C4-2B (cell line): Measurements from ENCODE around the gene PADI4.

Experiments
- H3K27ac ChIP-seq: fragments of 450-650 bp; 2 replicates; pipeline ENCODE4 v1.5.1; 2017
- ZFX ChIP-seq: fragments of 450-650 bp; IDR thresholded peaks from 2 replicates; pipeline ENCODE4 v1.6.1; 2017
- TF ChIP-seq, protein P1 (sequence below): fragments of 450-650 bp; conservative IDR thresholded peaks from 2 replicates; pipeline ENCODE4 v1.5.1; 2017; ENCODE audit warnings: mild to moderate bottlenecking

PADI4 gene

DNA sequence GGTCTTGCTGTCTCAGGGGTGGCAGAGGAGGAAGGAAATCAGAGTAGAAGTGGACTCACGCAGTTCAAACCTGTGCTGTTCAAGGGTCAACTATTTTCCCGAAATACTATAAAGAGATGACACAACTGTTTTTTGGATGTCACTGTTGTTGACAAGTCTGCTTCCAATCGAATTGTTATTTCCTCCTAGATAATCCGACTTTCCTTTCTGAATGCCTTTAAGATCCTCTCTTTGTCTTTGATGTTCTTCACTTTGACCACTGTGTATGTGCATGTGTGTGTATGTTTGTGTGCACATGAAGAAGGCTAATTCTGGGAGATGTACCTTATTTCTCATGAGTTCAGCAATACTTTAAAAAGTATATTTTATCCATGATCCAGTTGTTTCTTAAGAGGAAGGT is 21.6 kb downstream of the PADI4 start:
- TF ChIP-seq ZFX = no peak
- TF ChIP-seq, protein P1, sequence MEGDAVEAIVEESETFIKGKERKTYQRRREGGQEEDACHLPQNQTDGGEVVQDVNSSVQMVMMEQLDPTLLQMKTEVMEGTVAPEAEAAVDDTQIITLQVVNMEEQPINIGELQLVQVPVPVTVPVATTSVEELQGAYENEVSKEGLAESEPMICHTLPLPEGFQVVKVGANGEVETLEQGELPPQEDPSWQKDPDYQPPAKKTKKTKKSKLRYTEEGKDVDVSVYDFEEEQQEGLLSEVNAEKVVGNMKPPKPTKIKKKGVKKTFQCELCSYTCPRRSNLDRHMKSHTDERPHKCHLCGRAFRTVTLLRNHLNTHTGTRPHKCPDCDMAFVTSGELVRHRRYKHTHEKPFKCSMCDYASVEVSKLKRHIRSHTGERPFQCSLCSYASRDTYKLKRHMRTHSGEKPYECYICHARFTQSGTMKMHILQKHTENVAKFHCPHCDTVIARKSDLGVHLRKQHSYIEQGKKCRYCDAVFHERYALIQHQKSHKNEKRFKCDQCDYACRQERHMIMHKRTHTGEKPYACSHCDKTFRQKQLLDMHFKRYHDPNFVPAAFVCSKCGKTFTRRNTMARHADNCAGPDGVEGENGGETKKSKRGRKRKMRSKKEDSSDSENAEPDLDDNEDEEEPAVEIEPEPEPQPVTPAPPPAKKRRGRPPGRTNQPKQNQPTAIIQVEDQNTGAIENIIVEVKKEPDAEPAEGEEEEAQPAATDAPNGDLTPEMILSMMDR = no peak
- no peak overlapping the region for H3K27ac ChIP-seq

DNA sequence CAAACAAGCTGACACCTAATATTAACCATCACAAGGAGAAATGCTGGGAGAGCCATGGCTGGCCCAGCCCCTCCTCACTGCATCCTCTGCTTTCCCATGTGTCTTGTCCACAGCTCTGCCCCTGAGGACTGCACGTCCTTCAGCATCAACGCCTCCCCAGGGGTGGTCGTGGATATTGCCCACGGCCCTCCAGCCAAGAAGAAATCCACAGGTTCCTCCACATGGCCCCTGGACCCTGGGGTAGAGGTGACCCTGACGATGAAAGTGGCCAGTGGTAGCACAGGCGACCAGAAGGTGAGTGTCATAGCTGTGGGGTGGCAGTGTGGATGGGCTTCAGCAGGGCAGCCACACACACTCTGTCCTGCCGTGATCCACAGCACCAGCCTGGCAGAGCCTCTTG is 22.9 kb downstream of the PADI4 start:
- TF ChIP-seq ZFX = no peak
- TF ChIP-seq, protein P1 = no peak
- H3K27ac ChIP-seq = no peak overlapping the region

DNA sequence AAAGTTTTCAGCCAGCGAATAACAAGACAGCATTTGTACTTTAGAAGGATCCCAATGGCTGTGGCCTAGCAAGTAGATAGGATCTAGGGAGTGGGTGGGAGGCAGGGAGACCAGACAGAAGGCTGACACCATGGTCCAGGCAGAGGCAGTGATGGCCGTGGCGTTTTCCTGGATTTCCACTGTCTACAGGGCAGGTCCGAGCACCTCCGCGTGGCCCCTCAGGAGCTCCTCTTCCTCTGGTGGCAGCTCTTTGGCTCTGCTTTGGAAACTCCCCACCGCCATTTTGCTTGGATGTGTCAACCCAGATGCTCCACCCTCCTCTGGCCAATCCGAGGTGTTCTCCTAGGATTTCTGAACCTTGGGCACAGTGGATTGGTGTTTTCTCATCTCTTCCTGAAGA is 25.1 kb downstream of the PADI4 start:
- H3K27ac ChIP-seq = no peak overlapping the region
- no peak for TF ChIP-seq ZFX
- TF ChIP-seq, protein P1 = no peak

DNA sequence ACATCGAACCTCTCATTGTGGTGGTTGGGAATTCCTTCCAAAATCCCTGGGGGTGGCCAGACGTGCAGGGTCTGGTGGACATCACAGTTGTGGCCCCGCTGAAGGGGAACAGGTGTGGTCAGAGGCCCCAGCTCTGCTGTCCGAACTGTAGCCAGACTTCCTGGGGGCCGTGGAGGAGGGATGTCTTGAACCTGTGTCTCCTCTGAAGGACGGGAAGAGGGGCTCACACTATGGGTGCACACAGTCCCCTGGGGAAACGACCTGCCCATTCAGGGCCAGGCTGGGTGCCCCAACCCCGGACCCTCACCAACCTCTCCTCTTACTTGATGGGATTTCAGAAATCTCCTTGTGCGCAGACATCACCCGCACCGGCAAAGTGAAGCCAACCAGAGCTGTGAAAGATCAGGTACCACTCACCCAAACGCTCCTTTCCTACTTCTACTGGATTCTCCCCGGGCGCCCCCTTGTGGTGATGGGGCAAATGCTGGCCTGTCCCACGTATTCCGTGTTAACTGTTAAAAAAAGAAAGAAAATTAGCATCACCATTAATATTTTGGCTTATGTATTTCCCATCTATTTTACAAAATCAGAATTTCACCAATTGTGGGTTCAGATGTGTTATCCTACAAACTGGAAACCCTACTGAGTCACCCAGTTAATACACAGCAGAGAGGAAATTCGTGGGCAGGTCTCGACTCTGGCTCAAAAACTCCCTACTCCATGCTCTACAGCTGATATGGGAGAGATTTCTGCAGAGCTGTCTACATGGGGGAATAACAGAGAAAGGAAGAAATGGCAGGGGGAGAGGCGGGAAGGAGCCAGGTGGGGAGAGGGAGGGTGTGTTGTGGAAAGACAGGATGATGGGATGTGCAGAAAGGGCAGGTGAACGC is 28.1 kb downstream of the PADI4 start:
- TF ChIP-seq, protein P1 = peak; percentile 83
- TF ChIP-seq ZFX = no peak
- H3K27ac ChIP-seq = no peak overlapping the region

DNA sequence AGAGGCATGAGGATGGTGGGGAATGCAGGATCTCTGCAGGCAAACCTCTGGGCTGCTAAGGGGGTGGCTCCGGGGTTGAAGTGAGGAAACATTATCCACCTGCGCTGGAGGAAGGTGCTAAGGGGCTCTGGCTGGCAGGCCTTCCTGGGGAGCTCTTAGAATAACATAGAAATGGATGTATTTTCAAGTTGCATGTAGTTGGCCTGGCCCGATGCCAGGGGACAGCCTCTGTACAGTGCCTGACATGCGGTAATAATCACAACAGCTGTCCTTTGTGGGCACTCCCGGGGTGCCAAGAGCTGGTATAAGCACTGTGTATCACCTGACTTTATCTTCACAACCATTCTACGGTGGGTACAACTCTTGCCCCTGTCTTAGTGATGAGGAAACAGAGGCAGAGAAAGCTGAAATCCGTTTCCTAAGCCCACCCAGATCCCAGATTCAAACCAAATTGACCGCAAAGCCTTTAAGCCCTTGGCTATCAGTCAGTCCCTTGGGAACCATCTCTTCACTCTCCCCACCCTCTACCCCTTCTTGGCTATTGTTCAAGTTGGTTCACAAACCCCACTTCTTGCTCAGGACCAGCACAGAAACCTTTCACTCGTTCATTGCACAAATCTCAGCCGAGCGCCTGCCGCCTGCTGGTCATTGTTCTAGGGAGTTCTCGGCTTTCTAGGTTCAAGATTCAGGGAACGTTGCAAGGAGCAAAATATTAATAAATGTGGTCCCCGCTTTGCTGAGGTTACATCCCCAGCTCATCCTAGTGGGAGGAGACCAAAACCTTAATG is 30.9 kb downstream of the PADI4 start:
- H3K27ac ChIP-seq = no peak overlapping the region
- TF ChIP-seq, protein P1 = no peak
- no peak for TF ChIP-seq ZFX

DNA sequence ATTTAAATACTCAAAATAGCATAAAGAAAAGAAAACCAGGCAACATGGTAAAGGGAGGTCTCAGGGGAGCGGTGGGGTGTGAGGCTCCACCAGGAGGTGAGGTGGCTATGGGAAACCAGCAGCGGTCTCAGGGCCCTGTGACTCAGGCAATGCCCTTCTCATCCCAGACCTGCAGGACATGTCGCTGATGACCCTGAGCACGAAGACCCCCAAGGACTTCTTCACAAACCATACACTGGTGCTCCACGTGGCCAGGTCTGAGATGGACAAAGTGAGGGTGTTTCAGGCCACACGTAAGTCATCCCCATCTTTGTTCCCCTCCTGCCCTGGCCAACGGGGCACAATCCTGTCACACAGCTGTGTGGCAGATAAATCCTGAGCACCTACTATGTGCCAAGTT is 31.5 kb downstream of the PADI4 start:
- H3K27ac ChIP-seq = no peak overlapping the region
- no peak for TF ChIP-seq ZFX
- TF ChIP-seq, protein P1 = no peak

DNA sequence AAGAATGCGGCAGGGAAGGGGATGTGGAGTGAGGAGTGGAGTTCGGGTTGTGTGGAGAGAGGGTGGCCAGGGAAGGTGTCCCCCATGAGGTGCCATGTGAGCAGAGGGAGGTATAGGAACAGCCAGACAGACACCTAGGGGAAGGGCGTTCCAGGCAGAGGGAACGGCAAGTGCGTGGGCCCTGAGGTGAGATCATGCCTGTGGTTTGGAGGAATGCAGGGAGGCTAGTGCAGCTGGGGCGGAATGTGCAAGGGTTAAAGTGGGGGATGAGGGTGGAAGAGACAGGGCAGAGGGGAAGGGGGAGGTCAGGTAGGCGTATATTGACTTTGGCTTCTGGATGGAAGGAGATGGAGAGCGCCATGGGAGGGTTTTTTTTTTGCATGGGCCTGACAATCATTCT is 32.4 kb downstream of the PADI4 start:
- H3K27ac ChIP-seq = no peak overlapping the region
- TF ChIP-seq, protein P1 = no peak
- TF ChIP-seq ZFX = no peak
